ENCODE measurements around the gene TMED5. TPM values are rescaled to one million over a fixed set of nuclear protein-coding genes. Genes with fewer than 3 reads are reported as not detected.

The TMED5 gene
- total RNA-seq, 1 experiment from 2014 or later, result 66.1 TPM

- no peak overlapping the region for H3K27ac Mint-ChIP-seq (ENCODE audit: unreplicated experiment)
- no peaks in the 10 kb centered on the region for H3K4me1 Mint-ChIP-seq (ENCODE audit: low read depth, unreplicated experiment)
- intact Hi-C loops (cut with micrococcal nuclease; ENCODE audit: unreplicated experiment), result no loop called here
- H3K9me3 Mint-ChIP-seq (ENCODE audit: low read depth, unreplicated experiment), result no peaks in the 10 kb centered on the region
- CTCF ChIA-PET, result interaction anchor here (0.6 kb wide), 1 partner anchor 56 kb away, joined by 3 read pairs; no protein-coding TSS in a partner anchor
- peaks cover 10% of the 10 kb centered on the region for H3K36me3 Mint-ChIP-seq (ENCODE audit: insufficient read depth, unreplicated experiment)
- no peaks in the 10 kb centered on the region for H3K27me3 Mint-ChIP-seq (ENCODE audit: unreplicated experiment)
- no peak for TF ChIP-seq CTCF (IDR thresholded peaks at IDR 0.05; ENCODE audit: unreplicated experiment)
- DNase-seq, result no peak
- BruUV-seq (replicated peaks), result no TSS peak
- no peak overlapping the region for H3K4me3 Mint-ChIP-seq (ENCODE audit: low read depth, unreplicated experiment)
These were observed 37.1 kb downstream of the TMED5 start for GRCh38 chr1:93143136-93143535.

GRCh38 chr1:93142161-93142560 lies 38.1 kb downstream of the TMED5 start:
- Mint-ChIP-seq H3K36me3 (ENCODE audit: insufficient read depth, unreplicated experiment) (peaks cover 3% of the 10 kb centered on the region), H3K4me1 (ENCODE audit: low read depth, unreplicated experiment) (no peaks in the 10 kb centered on the region), H3K9me3 (ENCODE audit: low read depth, unreplicated experiment) (no peaks in the 10 kb centered on the region), H3K4me3 (ENCODE audit: low read depth, unreplicated experiment) (no peak overlapping the region), H3K27me3 (ENCODE audit: unreplicated experiment) (no peaks in the 10 kb centered on the region), H3K27ac (ENCODE audit: unreplicated experiment) (no peak overlapping the region)
- no TSS peak for BruUV-seq (replicated peaks)
- TF ChIP-seq CTCF (IDR thresholded peaks at IDR 0.05; ENCODE audit: unreplicated experiment), result no peak
- intact Hi-C loops (cut with micrococcal nuclease; ENCODE audit: unreplicated experiment), result no loop called here
- no peak for DNase-seq
- CTCF ChIA-PET, result no interaction called here

- no peak for DNase-seq
- Mint-ChIP-seq H3K27me3 (ENCODE audit: unreplicated experiment) (no peaks in the 10 kb centered on the region), H3K27ac (ENCODE audit: unreplicated experiment) (no peak overlapping the region), H3K36me3 (ENCODE audit: insufficient read depth, unreplicated experiment) (peaks cover 12% of the 10 kb centered on the region), H3K9me3 (ENCODE audit: low read depth, unreplicated experiment) (no peaks in the 10 kb centered on the region), H3K4me1 (ENCODE audit: low read depth, unreplicated experiment) (no peaks in the 10 kb centered on the region), H3K4me3 (ENCODE audit: low read depth, unreplicated experiment) (no peak overlapping the region)
- TF ChIP-seq CTCF (IDR thresholded peaks at IDR 0.05; ENCODE audit: unreplicated experiment), result no peak
- no TSS peak for BruUV-seq (replicated peaks)
- CTCF ChIA-PET, result interaction anchor here (0.5 to 0.7 kb wide), 4 partner anchors 23 to 321 kb away, joined by 3 to 6 read pairs (median 3); no protein-coding TSS in a partner anchor
- intact Hi-C loops (cut with micrococcal nuclease; ENCODE audit: unreplicated experiment), result no loop called here
These were observed 40.1 kb downstream of the TMED5 start for GRCh38 chr1:93140106-93140505.

- H3K9me3 Mint-ChIP-seq (ENCODE audit: low read depth, unreplicated experiment), result no peaks in the 10 kb centered on the region
- CTCF ChIA-PET, result no interaction called here
- intact Hi-C loops (cut with micrococcal nuclease; ENCODE audit: unreplicated experiment), result no loop called here
- no peaks in the 10 kb centered on the region for H3K4me1 Mint-ChIP-seq (ENCODE audit: low read depth, unreplicated experiment)
- peaks cover 16% of the 10 kb centered on the region for H3K36me3 Mint-ChIP-seq (ENCODE audit: insufficient read depth, unreplicated experiment)
- no peaks in the 10 kb centered on the region for H3K27me3 Mint-ChIP-seq (ENCODE audit: unreplicated experiment)
- DNase-seq, result no peak
- no TSS peak for BruUV-seq (replicated peaks)
- no peak overlapping the region for H3K4me3 Mint-ChIP-seq (ENCODE audit: low read depth, unreplicated experiment)
- H3K27ac Mint-ChIP-seq (ENCODE audit: unreplicated experiment), result no peak overlapping the region
- TF ChIP-seq CTCF (IDR thresholded peaks at IDR 0.05; ENCODE audit: unreplicated experiment), result no peak
These were observed 42.5 kb downstream of the TMED5 start for GRCh38 chr1:93137604-93138292.
